GM12865 (cell line): ENCODE results near the gene GYS1.

Source experiments
- DNase-seq: peaks from one replicate; pipeline ENCODE4 v3.0.0; 2010; ENCODE audit warnings: low read depth
- H3K4me3 ChIP-seq: 2 replicates; pipeline ENCODE4 v1.5.1; 2011; ENCODE audit warnings: mild to moderate bottlenecking, low read depth, low read length, control low read depth
- TF ChIP-seq, protein P1 (sequence below): IDR thresholded peaks from 2 replicates; pipeline ENCODE4 v1.5.1; 2011; ENCODE audit warnings: low read length, control low read depth, low read depth, inconsistent platforms; ENCODE audit not compliant: insufficient read depth; ENCODE audit errors: missing control alignments

The GYS1 gene

DNA sequence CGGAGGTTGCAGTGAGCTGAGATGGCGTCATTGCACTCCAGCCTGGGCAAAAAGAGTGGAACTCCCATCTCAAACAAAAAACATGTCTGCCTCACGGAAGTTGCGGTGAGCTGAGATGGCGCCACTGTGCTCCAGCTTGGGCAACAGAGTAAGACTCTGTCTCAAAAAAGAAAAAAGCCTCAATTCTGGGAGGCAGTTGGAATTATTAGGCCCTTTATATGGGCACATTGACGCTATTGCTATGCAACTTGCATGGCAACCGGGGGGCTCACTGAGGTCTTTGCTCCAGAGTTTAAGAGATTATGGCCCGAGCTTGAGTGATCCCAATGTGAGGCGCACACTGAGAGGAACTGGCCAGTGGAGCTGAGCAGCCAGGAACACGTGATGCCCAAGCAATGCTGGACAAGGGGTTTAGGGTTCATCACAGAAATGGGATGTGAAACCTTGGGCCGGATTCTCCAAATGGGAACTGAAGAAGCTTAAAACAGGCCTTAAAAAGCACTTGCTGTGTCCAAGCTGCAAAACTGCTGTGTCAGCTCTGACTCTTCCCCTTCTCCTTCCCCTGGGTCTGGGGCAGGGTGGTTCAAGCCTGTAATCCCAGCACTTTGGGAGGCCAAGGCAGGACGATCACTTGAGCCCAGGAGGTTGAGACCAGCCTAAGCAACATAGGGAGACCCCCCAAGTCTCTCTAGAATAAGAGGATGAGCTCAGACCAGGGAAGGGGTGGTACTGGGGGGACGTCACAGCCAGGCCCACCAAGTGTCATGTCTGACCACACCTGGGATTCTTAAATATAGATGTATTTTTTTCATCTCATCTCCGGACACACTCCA is 25.5 kb downstream of the GYS1 start:
- DNase-seq, result peak; percentile 59
- TF ChIP-seq, protein P1, sequence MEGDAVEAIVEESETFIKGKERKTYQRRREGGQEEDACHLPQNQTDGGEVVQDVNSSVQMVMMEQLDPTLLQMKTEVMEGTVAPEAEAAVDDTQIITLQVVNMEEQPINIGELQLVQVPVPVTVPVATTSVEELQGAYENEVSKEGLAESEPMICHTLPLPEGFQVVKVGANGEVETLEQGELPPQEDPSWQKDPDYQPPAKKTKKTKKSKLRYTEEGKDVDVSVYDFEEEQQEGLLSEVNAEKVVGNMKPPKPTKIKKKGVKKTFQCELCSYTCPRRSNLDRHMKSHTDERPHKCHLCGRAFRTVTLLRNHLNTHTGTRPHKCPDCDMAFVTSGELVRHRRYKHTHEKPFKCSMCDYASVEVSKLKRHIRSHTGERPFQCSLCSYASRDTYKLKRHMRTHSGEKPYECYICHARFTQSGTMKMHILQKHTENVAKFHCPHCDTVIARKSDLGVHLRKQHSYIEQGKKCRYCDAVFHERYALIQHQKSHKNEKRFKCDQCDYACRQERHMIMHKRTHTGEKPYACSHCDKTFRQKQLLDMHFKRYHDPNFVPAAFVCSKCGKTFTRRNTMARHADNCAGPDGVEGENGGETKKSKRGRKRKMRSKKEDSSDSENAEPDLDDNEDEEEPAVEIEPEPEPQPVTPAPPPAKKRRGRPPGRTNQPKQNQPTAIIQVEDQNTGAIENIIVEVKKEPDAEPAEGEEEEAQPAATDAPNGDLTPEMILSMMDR, result no peak
- no peak overlapping the region; the same call in 1 of the 2 replicates for H3K4me3 ChIP-seq

DNA sequence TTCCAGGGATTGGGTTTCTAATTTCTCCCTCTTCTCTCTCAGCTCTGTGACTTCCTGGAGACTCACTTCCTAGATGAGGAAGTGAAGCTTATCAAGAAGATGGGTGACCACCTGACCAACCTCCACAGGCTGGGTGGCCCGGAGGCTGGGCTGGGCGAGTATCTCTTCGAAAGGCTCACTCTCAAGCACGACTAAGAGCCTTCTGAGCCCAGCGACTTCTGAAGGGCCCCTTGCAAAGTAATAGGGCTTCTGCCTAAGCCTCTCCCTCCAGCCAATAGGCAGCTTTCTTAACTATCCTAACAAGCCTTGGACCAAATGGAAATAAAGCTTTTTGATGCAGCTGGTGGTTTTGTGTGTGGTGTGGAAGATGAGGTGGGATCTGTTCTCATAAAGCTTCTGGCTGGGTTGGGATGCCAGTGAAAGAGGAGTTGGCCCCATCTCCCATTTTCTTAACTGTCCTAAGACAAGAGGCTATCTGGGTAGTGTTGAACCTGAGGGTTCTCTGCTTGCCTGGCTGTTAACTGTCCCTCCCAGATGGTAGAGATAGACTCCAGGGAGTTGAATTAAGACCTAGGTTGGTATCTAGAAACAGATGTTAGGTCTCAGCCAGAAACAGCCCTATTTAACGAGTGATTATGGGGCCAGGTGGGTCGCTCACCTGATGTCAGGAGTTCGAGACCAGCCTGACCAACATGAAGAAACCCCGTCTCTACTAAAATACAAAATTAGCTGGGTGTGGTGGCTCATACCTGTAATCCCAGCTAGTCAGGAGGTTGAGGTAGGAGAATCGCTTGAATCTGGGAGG is 26.4 kb downstream of the GYS1 start:
- H3K4me3 ChIP-seq, result peak overlapping the region; percentile 82
- DNase-seq, result no peak
- TF ChIP-seq, protein P1, result no peak

DNA sequence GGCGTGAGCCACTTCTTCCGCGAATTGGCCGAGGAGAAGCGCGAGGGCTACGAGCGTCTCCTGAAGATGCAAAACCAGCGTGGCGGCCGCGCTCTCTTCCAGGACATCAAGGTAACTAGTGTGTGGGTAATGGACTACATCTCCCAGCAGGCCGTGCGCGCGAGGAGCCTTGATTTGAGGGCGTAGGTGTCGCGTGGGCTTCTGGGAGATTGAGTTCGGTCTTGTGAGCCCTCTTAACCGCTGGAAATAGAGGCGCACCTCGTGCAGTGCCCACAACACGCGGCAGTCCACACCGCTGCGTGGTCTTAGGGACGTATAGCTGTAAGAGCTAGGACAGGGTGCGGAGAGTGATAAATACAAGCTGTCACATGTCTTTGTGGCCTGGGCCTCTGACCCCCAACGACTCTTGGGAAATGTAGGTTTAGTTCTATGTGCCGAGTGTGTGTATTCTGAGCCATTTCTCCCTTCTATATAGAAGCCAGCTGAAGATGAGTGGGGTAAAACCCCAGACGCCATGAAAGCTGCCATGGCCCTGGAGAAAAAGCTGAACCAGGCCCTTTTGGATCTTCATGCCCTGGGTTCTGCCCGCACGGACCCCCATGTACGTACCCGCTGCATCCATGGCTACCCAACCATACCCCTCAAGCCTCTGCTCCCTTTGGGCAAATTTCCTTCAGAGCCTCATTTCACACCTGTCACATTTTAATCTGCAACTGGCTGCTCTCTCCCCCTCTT is 27.1 kb downstream of the GYS1 start:
- DNase-seq, result peak; percentile 94
- H3K4me3 ChIP-seq, result peak overlapping the region; percentile 82
- TF ChIP-seq, protein P1, result no peak

DNA sequence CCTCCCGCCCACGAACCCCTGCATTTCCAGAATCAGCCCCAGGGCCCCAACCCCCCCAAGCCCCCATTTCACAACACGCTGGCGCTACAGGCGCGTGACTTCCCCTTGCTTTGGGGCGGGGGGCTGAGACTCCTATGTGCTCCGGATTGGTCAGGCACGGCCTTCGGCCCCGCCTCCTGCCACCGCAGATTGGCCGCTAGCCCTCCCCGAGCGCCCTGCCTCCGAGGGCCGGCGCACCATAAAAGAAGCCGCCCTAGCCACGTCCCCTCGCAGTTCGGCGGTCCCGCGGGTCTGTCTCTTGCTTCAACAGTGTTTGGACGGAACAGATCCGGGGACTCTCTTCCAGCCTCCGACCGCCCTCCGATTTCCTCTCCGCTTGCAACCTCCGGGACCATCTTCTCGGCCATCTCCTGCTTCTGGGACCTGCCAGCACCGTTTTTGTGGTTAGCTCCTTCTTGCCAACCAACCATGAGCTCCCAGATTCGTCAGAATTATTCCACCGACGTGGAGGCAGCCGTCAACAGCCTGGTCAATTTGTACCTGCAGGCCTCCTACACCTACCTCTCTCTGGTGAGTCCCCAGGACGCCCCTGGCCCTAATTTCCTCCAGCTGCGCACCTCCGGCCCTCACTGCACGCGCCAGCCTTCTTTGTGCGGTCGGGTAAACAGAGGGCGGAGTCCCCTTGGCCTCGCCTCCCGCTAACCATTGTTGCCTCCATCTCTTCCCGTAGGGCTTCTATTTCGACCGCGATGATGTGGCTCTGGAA is 27.9 kb downstream of the GYS1 start, which contains the start of gene FTL:
TSS of gene FTL (plus strand) at position 270 of the 766 bp plus-strand sequence. CDS start at position 469, 199 bp downstream.
- peak within 1 kb of the TSS; percentile 82 for H3K4me3 ChIP-seq
- peak; percentile 98 for DNase-seq
- TF ChIP-seq, protein P1, result no peak

DNA sequence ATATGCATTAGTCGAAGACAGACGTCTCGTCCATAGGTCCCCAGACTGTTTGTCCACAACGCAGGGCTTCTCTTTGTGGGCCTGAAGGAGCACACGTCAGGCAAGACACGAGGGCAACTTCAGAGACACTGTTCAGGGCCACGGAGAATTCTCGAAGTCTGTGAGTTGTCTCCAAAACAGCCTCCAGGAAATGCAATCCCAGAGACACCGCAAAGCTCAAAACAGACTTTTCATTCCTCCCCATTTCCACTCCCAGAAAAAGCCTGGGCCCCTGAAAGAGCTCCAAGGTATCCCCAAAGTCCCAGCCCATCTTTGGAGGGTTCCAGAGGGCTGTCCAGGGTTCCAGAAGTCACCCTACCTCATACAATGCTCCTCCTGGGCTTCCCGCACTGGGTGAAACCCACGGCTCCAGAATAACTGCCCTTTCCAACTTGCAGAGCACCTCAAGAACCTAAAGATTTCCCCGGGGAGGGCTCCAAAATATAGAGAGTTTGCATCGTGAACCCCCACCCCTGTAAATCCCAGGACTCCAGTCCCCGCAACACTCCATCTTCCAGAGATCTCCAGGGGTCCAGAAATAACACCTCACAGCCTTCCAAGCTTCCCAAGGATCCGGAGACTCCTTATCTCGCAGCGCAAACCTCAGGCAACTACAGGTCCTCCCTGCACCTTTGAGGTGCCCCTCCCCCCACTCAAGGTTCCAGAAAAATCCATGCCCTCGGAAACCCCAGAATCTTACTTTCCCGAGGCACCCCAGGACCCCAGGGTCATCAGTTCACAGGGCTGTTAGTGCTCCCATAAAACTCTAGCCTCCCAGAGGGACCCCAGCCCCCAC is 28.7 kb downstream of the GYS1 start:
- TF ChIP-seq, protein P1, result no peak
- peak overlapping the region; percentile 70 for H3K4me3 ChIP-seq
- DNase-seq, result no peak
